ENCODE measurements around the gene GPR61.

The GPR61 gene

DNA sequence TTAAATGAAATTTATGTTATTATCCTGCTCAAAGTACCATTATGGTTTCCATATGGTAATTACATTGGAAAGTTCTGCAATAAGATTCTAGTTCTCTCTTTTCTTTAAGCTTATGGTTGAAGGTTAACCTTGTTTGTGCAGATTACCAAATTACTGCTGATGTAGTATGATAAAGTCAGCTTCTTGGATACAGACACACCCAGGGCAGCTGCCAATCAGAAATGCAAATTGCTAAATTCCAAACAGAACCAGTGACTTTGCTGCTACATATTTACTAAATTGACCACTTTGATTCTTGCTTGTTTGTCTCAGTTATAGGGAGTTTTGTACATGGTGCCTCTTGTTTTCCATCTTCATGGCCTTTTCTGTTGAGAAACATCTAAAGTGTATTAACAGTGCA is 53.2 kb downstream of the GPR61 start:
- peaks cover 15% of the 10 kb centered on the region; the same call in 1 of the 2 replicates for H3K36me3 ChIP-seq (ENCODE audit: low read length)

DNA sequence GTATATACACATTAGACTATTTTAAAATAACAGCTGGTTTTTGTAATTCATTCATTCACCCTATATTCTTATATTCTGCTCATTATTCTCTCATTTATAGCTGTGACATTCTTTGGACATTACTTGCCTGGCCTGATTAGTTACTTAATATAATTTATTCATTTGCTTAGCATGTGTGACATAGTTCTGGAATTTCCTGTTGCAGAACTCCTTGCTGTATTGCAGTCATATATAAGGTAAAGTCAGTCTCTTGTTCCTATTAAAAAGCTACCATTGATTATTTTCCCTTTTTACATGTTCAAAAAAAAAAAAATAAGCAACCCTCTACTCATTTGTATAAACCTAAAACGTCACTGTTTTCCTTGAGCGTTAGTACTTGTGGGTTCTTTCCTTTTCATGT is 55.9 kb downstream of the GPR61 start:
- no peaks in the 10 kb centered on the region for H3K9me2 ChIP-seq (replicated peaks; ENCODE audit: insufficient read depth, low read length)
- H3K27ac ChIP-seq (ENCODE audit: low read depth, low read length), result no peak overlapping the region
- H3K36me3 ChIP-seq (ENCODE audit: low read length), result peaks cover 15% of the 10 kb centered on the region; the same call in 1 of the 2 replicates
- no peak overlapping the region for H3K4me3 ChIP-seq (ENCODE audit: insufficient read depth, low read length, poor library complexity, severe bottlenecking)
- no peak overlapping the region for H3K4me2 ChIP-seq (ENCODE audit: low read depth, low read length, poor library complexity, severe bottlenecking)
- TF ChIP-seq EZH2phosphoT487 (conservative IDR thresholded peaks at IDR 0.05; ENCODE audit: low read length), result no peak
- TF ChIP-seq, protein P1, sequence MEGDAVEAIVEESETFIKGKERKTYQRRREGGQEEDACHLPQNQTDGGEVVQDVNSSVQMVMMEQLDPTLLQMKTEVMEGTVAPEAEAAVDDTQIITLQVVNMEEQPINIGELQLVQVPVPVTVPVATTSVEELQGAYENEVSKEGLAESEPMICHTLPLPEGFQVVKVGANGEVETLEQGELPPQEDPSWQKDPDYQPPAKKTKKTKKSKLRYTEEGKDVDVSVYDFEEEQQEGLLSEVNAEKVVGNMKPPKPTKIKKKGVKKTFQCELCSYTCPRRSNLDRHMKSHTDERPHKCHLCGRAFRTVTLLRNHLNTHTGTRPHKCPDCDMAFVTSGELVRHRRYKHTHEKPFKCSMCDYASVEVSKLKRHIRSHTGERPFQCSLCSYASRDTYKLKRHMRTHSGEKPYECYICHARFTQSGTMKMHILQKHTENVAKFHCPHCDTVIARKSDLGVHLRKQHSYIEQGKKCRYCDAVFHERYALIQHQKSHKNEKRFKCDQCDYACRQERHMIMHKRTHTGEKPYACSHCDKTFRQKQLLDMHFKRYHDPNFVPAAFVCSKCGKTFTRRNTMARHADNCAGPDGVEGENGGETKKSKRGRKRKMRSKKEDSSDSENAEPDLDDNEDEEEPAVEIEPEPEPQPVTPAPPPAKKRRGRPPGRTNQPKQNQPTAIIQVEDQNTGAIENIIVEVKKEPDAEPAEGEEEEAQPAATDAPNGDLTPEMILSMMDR (IDR thresholded peaks at IDR 0.05; ENCODE audit: insufficient read depth, low read length, poor library complexity, severe bottlenecking), result no peak
- no peaks in the 10 kb centered on the region for H3K27me3 ChIP-seq (ENCODE audit: low read length)
- H4K20me1 ChIP-seq (ENCODE audit: low read depth, low read length), result no peaks in the 10 kb centered on the region
- no peak overlapping the region for H3K9ac ChIP-seq (ENCODE audit: low read length)
- no peaks in the 10 kb centered on the region for H3K79me2 ChIP-seq (ENCODE audit: insufficient read depth, low read length)
- H3K9me3 ChIP-seq (ENCODE audit: insufficient read depth, low read length), result no peaks in the 10 kb centered on the region
- H3F3A ChIP-seq (ENCODE audit: insufficient read depth), result peaks cover 2% of the 10 kb centered on the region; the same call in 1 of the 2 replicates
- H2AFZ ChIP-seq (ENCODE audit: low read depth, low read length, severe bottlenecking), result no peak overlapping the region

More for the DNA sequence above, 53.2 kb downstream of the GPR61 start:
- Histone ChIP-seq H3K9me3 (ENCODE audit: insufficient read depth, low read length) (no peaks in the 10 kb centered on the region), H2AFZ (ENCODE audit: low read depth, low read length, severe bottlenecking) (no peak overlapping the region), H3K27me3 (ENCODE audit: low read length) (no peaks in the 10 kb centered on the region), H3K9ac (ENCODE audit: low read length) (no peak overlapping the region), H3F3A (ENCODE audit: insufficient read depth) (peaks cover 7% of the 10 kb centered on the region; the same call in 1 of the 2 replicates), H3K4me3 (ENCODE audit: insufficient read depth, low read length, poor library complexity, severe bottlenecking) (no peak overlapping the region), H3K27ac (ENCODE audit: low read depth, low read length) (no peak overlapping the region), H3K9me2 (replicated peaks; ENCODE audit: insufficient read depth, low read length) (no peaks in the 10 kb centered on the region), H4K20me1 (ENCODE audit: low read depth, low read length) (no peaks in the 10 kb centered on the region), H3K79me2 (ENCODE audit: insufficient read depth, low read length) (no peaks in the 10 kb centered on the region), H3K4me2 (ENCODE audit: low read depth, low read length, poor library complexity, severe bottlenecking) (no peak overlapping the region)
- TF ChIP-seq, protein P1 (IDR thresholded peaks at IDR 0.05; ENCODE audit: insufficient read depth, low read length, poor library complexity, severe bottlenecking), result no peak
- no peak for TF ChIP-seq EZH2phosphoT487 (conservative IDR thresholded peaks at IDR 0.05; ENCODE audit: low read length)

All from SU-DHL-6 (cell line).